HCEC 1CT (cell line): ENCODE measurements around the gene LAMTOR3.

Experiments used
- DNase-seq: peaks from one replicate; pipeline ENCODE4 v3.0.0-alpha.2; 2017

LAMTOR3 gene, protein sequence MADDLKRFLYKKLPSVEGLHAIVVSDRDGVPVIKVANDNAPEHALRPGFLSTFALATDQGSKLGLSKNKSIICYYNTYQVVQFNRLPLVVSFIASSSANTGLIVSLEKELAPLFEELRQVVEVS

DNA sequence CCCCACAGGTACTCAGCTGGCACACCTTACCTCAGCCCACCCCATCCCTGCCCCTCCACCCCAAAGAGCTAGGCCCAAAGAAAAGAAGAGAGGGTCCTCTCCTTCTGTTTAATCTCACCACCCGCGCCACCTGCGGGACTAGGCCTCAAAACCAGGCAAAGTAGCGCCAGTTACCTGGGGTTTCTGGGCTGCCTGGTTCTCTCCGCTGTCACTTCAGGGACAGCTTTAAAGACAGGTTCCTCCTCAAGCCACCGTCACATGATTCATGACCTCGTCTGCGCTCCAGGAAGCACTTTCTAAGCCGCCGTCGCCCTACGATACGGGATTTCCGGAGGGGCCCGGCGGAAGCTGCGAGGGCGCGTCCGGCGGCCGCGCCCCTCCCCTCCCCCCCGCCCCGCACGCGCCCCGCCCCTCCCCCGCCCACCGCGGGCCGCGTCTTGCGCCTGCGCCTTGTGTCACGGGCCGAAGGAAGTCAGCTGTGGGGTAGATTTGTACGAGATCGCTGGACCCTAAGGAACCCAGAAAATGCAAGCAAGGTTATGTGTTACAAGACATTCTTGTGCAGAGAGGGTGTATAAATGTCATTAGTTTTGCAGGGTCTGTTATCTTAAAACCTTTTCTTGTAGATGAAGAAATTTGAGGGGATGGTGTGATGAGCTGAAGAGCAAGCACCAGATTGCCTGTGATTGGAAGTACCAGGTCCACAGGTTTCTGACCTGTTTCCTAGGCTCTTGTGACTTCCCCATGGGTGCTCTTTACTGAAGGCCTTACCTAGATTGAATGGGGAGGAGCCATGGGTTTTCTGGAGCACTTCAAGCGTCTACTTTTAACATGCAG is at the start of gene LAMTOR3:
Gene LAMTOR3, minus strand, starts transcription at position 267 of the 837 bp plus-strand sequence. CDS start 464 bp downstream, outside the sequence.
- DNase-seq, result peak; percentile 79

DNA sequence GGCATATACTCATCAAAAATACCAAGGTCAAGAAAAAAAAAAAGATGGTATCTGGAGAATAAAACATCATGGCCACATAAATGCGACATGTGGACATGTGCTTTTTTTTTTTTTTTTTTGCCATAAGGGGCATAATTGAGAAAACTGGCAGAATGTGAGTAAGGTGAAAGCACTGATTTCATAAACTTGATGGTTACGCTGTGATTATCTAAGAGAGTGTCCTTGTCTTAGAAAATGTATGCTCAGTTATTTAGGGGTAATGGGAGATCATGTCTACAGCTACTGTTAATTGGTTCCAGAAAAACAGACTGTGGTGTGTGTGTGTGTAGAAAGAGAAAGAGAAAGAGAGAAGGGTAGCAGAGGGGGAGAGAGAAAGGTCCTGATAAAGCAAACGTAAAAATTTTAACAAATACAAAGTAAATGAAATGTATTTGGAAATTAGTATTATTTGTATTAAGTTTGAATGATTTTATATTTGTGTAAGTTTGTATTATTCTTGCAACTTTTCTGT is 44.1 kb upstream of the LAMTOR3 start:
- DNase-seq, result no peak

DNA sequence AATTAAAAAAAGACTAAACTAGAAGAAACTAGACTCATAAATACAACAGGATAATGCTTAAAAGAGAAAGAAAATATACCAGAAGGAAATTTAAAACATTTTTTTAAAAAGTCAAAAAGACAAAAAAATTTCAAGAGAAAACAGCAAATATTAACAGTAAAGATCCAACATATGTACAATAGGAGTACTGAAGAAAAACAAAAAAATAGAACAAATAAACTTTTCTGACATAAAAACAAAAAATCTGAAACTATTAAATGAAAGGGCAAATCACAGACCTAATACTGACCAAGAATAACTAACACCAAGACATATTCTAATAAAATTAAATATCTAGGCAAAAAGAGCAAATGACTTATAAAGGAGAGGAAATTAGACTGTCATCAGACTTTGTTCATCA is 40.7 kb upstream of the LAMTOR3 start:
- DNase-seq, result peak; percentile 9

DNA sequence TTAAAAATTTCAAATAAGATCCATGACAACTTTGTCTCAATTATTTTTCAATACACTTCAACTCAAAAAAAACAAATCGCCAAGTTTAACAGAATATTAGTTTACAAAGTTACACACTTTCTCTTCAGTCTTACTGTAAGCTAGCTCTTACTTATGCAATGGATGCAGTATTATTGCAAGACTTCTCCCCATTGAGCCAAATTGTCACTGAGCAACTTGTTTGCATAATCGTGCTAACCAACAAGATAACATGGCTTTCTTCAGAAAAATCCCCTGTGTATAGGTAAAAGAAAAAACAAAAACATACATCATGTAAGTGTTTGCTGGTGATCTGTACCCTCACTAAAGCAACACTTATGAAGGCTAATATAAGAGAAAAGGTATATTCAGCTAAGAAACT is 33.3 kb upstream of the LAMTOR3 start:
- DNase-seq, result no peak

DNA sequence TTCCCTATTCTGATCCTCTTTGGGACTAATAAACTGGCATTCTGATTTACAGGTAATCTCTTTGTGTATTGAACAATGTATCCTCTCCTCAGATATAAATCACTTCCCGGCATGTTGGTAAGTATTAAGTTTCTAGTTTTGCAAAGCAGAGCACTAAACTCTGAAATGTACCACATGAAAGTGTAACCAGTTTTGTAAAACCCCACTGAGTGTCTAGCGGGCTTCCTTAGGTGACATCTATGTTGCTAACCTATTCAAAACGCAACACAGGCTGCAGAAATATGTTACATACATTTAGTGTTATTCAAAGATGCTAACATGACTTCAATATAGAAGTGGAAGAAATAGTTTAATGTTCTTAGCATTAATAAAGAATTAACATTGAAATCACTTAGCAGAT is 26.9 kb upstream of the LAMTOR3 start:
- no peak for DNase-seq

DNA sequence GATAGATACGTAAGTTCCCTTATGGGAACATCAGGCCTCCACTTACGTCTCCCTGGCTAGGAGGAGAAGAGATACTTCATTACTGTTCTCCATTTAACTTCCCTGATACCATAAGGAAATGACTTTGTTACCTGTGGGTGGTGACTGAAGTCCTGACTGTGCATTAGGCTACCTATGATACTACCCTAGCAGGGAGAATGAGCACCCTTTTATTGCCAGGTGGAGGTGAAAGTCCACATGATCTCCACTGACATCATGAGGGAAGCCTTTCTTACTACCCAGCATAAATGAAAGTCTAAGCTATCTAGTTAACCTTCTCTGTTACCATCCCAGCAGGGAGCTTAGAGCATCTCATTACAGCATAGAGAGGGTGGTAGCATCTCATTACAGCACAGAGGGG is 24.4 kb upstream of the LAMTOR3 start:
- no peak for DNase-seq

DNA sequence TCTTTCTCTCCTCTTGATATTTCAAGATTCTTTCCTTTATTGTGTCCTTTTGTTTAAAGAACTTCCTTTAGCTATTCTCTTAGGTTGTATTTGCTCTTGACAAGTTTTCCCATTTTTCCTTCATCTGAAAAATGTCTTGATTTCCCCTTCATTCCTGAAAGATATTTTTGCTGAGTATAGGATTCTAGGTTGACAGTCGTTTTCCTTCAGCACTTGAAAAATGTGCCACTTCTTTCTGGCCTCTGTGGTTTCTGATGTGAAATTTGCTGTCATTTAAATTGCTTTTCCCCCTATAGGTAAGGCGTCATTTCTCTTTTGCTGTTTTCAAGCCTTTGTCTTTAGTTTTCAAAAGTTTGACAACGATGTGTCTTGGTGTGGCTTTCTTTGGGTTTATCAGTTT is 23.3 kb upstream of the LAMTOR3 start:
- no peak for DNase-seq

DNA sequence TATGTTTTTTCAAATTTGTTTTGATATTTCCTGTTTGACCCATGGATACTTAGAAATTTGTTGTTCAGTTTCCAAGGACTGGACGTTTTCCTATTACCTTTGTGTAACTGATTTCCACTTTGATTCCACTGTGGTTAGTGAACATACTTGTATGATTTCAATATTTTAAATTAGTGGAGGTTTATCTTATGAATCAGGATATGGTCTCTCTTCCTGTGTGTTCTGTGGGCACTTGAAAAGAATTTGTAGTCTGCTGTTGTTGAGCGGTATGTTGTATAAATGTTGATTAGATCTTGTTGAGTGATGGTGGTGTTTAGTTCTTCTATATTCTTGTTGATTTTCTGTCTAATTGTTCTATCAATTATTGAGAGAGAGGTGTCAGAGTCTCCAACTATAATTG is 21.2 kb upstream of the LAMTOR3 start:
- DNase-seq, result no peak

DNA sequence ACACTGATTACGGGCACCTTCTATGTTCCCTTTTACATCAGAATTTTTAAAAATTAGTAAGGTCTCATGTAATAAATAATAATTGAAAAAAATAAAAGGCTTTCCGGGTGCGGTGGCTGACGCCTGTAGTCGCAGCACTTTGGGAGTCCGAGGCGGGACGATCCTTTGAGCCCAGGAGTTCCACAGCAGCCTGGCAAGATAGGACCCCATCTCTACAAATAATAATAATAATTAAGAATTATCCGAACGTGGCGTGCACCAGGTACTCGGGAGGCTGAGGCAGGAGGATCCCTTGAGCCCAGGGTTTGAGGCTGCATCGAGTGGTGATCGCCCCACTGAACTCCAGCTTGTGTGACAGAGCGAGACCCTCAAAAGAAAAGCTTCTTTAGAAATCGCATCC is 771 bp upstream of the LAMTOR3 start:
- no peak for DNase-seq

DNA sequence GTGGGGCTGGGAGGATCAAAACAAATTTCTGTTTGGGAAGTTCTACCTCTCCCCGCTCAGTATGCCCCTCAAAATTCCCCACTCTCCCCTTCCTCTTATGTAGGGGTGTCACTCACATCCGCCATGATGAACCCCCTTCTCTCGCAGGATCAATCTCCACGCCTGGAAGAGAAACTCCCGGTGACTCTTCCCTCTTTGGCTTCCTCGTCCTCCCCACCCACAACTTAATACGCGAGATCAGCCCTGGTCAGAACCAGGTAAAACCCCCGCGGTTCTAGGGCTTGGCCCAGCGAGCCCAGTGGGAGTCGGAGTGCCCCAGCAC is 427 bp downstream of the LAMTOR3 start:
- DNase-seq, result no peak

DNA sequence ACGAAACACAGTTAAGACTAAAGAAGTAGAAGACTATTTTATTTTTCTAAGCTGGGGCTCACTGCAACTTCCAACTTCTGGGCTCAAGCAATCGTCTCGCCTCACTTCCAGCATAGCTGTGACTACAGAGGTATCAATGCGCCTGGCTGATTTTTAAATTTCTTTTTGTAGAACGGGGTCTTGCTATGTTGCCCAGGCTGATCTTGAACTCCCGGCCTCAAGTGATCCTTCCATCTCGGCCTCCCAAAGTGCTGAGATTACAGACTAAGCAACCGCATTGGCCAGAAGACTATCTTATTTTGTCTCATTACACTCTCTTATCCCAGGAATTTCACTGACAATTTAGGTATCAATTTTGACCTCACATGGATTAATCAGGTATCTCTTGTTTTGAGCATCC is 1.2 kb downstream of the LAMTOR3 start:
- no peak for DNase-seq

DNA sequence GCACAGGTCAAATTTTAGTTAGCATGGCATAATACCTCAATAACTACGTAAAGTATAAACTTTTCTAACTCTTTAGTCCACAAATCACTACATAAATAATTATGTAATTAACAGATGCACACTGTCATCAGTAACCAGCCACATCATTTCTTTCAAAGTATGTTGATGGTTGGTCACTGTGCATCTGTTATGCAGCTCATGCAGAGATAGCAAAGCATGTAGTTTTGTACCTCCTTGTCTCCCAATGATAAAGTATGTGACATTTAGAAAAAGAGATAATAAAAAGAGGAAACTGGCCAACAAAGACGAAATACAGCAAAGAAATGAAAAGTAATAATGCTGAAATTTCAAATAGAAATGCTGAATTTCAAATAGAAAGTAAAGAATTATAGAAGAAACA is 2.9 kb downstream of the LAMTOR3 start:
- DNase-seq, result no peak

DNA sequence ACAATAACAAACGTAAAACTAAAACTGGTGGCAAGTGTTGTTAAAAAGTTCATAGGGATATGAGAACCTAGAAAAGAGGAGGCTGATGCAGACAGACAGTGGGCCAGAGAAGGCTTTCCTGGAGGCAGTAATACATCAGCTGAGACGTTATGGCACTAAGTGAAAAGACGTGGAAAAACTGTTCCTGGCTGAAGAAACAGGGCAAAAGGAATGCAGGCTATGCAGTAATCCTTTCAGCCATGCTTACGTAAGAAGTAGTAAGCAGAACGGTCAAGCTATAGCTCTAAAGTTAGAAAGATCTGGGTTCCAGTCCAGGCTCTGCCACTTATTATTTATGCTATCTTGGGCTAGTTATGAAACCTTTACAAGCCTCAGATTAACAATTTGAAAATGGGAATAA is 6.4 kb downstream of the LAMTOR3 start:
- DNase-seq, result peak; percentile 29

DNA sequence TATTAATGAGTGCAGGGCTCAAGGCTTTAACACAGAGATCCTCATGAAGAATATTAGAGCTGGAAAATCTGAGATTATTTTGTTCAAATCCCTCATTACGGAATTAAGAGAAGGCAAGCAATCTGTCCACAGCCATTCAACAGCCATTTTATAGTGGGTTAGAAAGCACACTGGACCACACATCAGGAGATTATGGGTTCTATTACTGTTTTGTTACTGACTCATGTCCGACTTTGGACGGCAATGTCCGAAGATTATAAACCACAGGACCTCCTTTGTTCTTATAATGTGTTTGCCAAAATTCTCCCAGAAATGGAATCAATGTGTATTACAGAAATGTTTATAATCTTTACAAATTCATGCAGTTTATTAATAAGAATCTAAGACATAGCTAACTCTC is 8.1 kb downstream of the LAMTOR3 start:
- DNase-seq, result peak; percentile 42

DNA sequence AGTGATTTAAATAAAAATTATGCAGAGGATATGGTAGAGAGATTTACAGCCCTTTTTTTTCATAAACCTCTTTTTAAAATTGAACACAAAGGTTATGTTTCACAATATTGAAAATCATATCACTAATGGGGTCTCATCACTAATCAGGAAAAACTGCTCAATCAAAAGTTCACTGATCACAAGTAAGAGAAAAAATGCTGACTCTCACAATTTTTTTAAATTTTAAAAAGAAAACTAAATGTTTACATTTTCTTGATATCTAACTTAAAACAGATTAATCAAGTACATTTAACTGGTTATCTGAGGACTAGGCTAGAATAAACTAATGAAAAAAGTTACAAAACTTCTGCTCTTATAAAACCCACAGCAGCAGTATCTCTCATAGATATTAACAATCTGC is 8.5 kb downstream of the LAMTOR3 start:
- DNase-seq, result no peak

DNA sequence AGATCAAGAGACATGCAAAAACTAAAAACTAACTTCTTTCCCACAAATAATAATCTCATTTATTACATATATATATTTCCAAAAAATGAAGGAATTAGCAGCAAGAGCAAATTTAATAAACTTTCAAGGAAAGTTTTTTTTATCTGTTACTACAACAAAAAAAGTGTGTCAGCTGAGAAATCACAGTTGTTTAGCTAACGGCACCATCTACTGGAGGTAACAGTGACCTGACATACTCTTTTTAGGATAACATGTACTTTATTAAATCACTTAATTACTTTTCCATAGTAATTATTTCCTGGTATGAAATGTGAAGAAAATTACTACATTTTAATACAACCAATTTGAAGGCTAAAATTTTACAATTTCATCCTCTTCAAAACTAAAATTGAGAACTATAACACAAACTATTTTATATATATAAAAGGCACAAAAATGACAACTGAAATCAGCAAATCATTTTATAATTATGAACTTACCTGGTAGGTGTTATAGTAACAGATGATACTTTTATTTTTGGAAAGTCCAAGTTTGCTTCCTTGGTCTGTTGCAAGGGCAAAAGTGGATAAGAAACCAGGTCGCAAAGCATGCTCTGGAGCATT is 9.1 kb downstream of the LAMTOR3 start:
- peak; percentile 14 for DNase-seq

DNA sequence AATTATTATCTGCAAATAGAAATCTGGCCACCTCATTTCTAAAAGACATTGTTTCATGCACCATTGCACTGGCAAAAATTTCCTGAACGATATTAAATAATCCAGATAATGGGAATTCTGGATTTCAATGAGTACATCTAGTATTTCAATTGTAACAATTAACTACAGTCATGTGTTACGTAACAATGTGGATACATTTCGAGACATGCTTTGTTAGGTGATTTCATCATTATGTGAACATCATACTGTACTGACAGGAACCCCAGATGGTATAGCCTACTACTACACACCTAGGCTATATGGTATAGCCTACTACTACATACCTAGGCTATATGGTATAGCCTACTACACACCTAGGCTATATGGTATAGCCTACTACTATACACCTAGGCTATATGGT is 14.8 kb downstream of the LAMTOR3 start:
- DNase-seq, result no peak

DNA sequence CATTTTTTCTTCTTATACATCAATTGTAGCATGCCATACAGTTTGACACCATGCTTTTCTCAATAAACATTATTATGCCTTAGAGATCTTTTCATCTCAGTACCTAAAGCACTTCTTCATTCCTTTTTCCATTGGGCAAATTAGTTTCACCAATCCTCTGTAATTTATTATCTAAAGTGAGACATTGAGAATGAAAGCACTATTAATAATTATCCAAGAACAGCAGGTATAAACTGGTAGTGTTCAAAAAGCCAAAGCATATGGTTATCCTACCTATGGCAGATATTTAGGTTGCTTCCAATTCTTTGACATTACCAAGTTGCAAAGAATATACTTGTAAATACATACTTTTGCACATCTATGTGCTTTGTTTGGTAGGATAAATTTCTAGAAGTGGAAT is 15.6 kb downstream of the LAMTOR3 start:
- no peak for DNase-seq

DNA sequence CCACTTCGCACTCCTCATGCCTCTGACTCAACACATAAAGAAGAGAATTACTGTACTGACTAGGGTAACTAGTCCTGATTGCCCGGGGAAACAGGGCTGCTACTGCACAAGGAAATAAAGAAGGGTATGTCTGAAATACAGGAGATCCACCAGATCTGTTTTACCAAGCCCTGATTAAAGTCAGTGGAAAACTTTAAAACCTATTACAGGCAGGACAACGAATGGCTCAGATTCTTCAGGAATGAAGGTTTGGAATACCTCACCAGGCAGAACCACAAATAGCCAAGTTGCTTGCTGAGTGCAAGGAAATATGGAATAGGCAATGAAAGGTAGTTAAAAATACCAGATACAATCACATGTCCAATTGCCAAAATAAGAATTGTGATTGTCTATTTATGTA is 17.3 kb downstream of the LAMTOR3 start:
- no peak for DNase-seq

DNA sequence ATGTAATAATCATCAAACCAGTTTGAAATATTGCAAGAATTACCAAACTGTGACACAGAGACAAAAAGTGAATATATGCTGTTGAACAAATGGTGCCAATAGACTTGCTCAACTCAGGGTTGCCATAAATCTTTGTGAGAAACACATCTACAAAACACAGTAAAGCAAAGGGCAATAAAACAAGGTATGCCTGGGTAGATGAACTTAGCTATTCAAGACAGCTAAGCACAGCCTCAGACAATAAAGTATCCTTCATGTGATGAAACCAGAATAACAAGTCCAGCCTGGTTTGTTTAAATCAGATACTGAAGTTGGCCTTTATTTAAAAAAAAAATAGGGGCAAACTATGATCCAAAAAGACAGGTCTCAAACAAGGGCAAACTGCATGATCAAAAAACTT is 19.2 kb downstream of the LAMTOR3 start:
- DNase-seq, result no peak

DNA sequence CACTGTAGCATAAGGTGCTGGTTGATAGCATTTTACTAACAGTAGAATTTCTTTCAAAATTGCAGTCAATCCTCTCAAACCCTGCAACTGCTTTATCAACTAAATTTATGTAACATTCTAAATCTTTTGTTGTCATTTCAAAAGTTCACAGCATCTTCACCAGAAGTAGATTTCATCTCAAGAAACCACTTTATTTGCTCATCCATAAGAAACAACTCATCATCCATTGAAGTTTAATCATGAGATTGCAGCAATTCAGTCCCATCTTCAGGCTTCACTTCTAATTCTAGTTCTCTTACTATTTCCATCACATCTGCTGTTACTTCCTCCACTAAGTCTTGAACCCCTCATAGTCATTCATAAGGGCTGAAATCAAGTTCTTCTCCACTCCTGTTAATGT is 21.7 kb downstream of the LAMTOR3 start:
- DNase-seq, result no peak

DNA sequence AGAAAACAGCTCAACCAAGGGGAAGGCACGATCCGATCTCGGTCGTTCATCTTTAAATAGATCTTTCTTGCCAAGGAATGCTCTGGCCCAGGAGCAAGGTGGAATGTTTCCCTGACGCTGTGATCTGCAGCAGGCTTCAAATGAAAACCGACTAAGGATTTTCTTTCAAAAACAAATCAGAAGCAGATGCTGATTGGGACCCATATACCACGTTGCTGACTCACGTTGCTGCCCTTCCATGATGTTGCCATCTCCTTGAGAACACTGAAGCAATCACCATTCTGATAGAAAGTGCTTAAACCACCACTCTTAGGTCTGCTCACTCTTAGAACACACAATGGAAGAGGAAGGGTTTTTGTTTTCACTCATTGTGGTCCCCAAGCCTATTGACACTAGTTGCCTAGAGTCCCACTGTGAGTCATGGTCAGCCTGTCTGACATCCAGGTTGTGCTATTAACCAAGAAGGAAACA is 26.1 kb downstream of the LAMTOR3 start:
- no peak for DNase-seq

DNA sequence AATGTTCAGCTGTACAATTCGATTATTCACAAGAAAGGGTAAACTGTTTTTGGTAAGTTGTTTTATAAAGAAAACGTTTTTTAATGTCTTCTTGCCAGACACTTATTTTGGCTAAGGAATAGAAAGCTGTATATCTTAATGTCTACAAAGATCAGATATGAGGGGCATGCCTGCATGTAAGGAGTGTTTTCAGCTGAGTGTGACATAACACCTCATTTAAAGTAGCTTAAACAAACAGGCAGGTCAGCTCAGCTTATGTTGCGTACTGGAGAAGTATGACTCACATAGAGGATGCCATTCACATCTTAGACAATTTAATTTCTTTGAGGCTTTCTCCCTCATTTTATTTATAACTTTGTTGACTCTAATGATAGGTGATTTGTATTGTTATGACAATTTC is 30.4 kb downstream of the LAMTOR3 start:
- DNase-seq, result peak; percentile 10
